Body of pancreas (tissue), 4 donors: ENCODE measurements around the gene ETS1.

Experiments
- POLR2A ChIP-seq, 3 donors: fragments of 450-650 bp; IDR thresholded peaks; one replicate each; pipeline ENCODE4 v1.6.1; 2016; ENCODE audit warnings: antibody characterized with exemption in 3 of 3, mild to moderate bottlenecking in 2 of 3
- TF ChIP-seq, protein P1 (sequence below), 7 experiments: fragments of 450-650 bp in 4 of 7; fragments of 200-600 bp in 3 of 7; sonication (generic) in 3 of 7; IDR thresholded peaks; one replicate each; pipeline ENCODE4 v1.5.1; 2016 to 2019; ENCODE audit warnings: antibody characterized with exemption in 7 of 7

DNA sequence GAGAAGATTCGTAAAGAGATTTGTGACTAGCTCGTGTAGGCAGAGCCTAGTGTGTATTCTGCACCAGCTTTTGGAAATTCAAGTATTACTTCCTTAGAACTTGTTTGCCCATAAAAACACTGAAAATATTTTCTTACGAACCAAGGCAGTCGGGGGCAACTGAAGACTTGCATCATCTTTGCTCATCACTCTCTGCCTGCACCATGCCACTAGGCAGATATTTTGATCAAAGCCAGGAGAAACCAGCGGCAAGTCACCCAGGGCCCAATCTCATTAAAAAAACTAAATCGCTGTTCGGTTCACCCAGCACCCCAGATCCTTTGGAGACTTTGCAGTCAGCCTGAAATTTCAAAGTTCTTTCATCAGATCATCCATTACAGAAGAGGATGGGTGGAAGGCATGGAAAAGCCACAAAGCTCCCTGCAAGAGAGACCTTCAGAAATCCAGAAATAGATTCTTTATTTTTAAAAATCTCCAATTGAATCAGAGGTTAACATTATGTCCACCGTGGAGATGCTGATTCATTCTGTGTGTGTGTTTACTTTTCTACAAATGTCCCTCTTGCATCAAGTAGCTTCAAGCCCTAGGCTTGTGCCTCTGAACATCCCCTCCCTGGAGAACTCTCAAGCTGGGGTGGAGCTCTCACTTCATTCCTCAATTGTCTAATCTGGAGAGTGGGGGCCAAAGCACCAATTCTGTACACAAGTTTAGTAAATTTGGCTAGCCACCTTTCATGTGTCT lies 78.4 kb downstream of the ETS1 start:
- TF ChIP-seq, protein P1, sequence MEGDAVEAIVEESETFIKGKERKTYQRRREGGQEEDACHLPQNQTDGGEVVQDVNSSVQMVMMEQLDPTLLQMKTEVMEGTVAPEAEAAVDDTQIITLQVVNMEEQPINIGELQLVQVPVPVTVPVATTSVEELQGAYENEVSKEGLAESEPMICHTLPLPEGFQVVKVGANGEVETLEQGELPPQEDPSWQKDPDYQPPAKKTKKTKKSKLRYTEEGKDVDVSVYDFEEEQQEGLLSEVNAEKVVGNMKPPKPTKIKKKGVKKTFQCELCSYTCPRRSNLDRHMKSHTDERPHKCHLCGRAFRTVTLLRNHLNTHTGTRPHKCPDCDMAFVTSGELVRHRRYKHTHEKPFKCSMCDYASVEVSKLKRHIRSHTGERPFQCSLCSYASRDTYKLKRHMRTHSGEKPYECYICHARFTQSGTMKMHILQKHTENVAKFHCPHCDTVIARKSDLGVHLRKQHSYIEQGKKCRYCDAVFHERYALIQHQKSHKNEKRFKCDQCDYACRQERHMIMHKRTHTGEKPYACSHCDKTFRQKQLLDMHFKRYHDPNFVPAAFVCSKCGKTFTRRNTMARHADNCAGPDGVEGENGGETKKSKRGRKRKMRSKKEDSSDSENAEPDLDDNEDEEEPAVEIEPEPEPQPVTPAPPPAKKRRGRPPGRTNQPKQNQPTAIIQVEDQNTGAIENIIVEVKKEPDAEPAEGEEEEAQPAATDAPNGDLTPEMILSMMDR (IDR thresholded peaks at IDR 0.05), result no peak
- TF ChIP-seq POLR2A (IDR thresholded peaks at IDR 0.05), result no peak
